K562 (cell line): Measurements from ENCODE around the gene OGFR. TPM values are rescaled to one million over a fixed set of nuclear protein-coding genes. Genes with fewer than 3 reads are reported as not detected.

ENCODE experiments used
- ARHGAP35 ChIP-seq: fragments of 450-650 bp; IDR thresholded peaks from 2 replicates; pipeline ENCODE4 v1.6.1; 2018; ENCODE audit not compliant: partially characterized antibody
- BRF1 ChIP-seq: IDR thresholded peaks from 3 replicates; pipeline ENCODE4 v1.6.1; 2011; ENCODE audit warnings: borderline replicate concordance, mild to moderate bottlenecking; ENCODE audit not compliant: insufficient read length; ENCODE audit errors: extremely low read depth
- CC2D1A ChIP-seq: fragments of 450-650 bp; IDR thresholded peaks from 2 replicates; pipeline ENCODE4 v1.6.1; 2017; ENCODE audit warnings: mild to moderate bottlenecking
- CGGBP1 ChIP-seq: fragments of 250-450 bp; sonication (Bioruptor Pico); IDR thresholded peaks from 2 replicates; pipeline ENCODE4 v1.9.0; 2021; ENCODE audit warnings: mild to moderate bottlenecking
- GTF2F1 ChIP-seq: IDR thresholded peaks from 2 replicates; pipeline ENCODE4 v1.6.1; 2011; ENCODE audit warnings: low read depth, low read length, improper control_type of control experiment
- GTF3C2 ChIP-seq: IDR thresholded peaks from 3 replicates; pipeline ENCODE4 v1.6.1; 2011; ENCODE audit warnings: borderline replicate concordance, mild to moderate bottlenecking, moderate library complexity; ENCODE audit not compliant: insufficient read length; ENCODE audit errors: extremely low read depth
- HMG20A ChIP-seq: fragments of 450-650 bp; formaldehyde crosslinking; conservative IDR thresholded peaks from 2 replicates; pipeline ENCODE4 v1.4.0; 2020; ENCODE audit warnings: mild to moderate bottlenecking, mixed read lengths
- NEUROD1 ChIP-seq: fragments of 150-350 bp; IDR thresholded peaks from 2 replicates; pipeline ENCODE4 v1.6.1; 2014; ENCODE audit warnings: borderline replicate concordance, low read length, low read depth; ENCODE audit not compliant: partially characterized antibody
- OTX1 ChIP-seq: fragments of 450-650 bp; formaldehyde crosslinking; IDR thresholded peaks from 2 replicates; pipeline ENCODE4 v1.4.0; 2022; ENCODE audit warnings: mild to moderate bottlenecking
- PHF8 ChIP-seq: fragments of 200-600 bp; sonication (generic); IDR thresholded peaks from 2 replicates; pipeline ENCODE4 v1.6.1; 2012; ENCODE audit warnings: mixed run types, mild to moderate bottlenecking, inconsistent platforms, low read length, moderate library complexity, borderline replicate concordance
- RBBP5 ChIP-seq: fragments of 200-600 bp; sonication (generic); IDR thresholded peaks from 2 replicates; pipeline ENCODE4 v1.6.1; 2012; ENCODE audit warnings: borderline replicate concordance, mild to moderate bottlenecking, low read length, control low read depth, inconsistent platforms; ENCODE audit not compliant: insufficient read depth, poor library complexity, severe bottlenecking
- SMAD2 ChIP-seq: fragments of 150-350 bp; IDR thresholded peaks from 2 replicates; pipeline ENCODE4 v1.6.1; 2014; ENCODE audit warnings: low read depth, mild to moderate bottlenecking, low read length
- ZNF644 ChIP-seq: fragments of 200-800 bp; sonication (Bioruptor generic); IDR thresholded peaks from 2 replicates; pipeline ENCODE4 v1.6.1; 2016; ENCODE audit warnings: low read depth, missing genetic modification characterization, missing compliant biosample characterization
- polyA plus RNA-seq, 8 experiments: library from polyadenylated mRNA; depleted of rRNA in 4 of 8; stranded (reverse) in 5 of 8; unstranded in 3 of 8; fragments of >200 nt; fragmentation: Nextera tagmentation in 2 of 8; fragmentation: Illumina TruSeq in 1 of 8; extraction: Ambion mirVana in 2 of 8; extraction: Trizol in 1 of 8; gene quantifications; 2 replicates each; pipeline versions ENCODE4 v1.2.1 to v1.2.3, GENCODE V29; 2011 to 2014; ENCODE audit warnings: inconsistent platforms in 1 of 8, missing spikeins in 1 of 8
- total RNA-seq, 7 experiments: library from RNA; depleted of rRNA in 6 of 7; stranded (reverse); fragments of >200 nt in 6 of 7; fragmentation: Illumina TruSeq in 2 of 7; extraction: Trizol in 2 of 7; gene quantifications; 2 replicates each; pipeline versions ENCODE4 v1.2.1 to v1.2.3, GENCODE V29; 2011 to 2021; ENCODE audit warnings: low replicate concordance in 1 of 7
- TF ChIP-seq, protein P1 (sequence below): fragments of 150-350 bp; IDR thresholded peaks from 2 replicates; pipeline ENCODE4 v1.6.1; 2014; ENCODE audit warnings: low read depth, mild to moderate bottlenecking, low read length, borderline replicate concordance
- TF ChIP-seq, protein P2 (sequence below): fragments of 450-650 bp; IDR thresholded peaks from 2 replicates; pipeline ENCODE4 v1.6.1; 2016; ENCODE audit warnings: borderline replicate concordance
- TF ChIP-seq, protein P3 (sequence below): IDR thresholded peaks from 2 replicates; pipeline ENCODE4 v1.6.1; 2011; ENCODE audit warnings: borderline replicate concordance, low read depth, mild to moderate bottlenecking, moderate library complexity, low read length; ENCODE audit not compliant: insufficient read depth, poor library complexity, severe bottlenecking

OGFR gene
- total and polyA plus RNA-seq, 9 of the 15 experiments (the other 6 are each of a cell fraction or from before 2014, with no cell fraction given): 0.39 to 56.3 (median 17.5) TPM

- TF ChIP-seq, protein P1, sequence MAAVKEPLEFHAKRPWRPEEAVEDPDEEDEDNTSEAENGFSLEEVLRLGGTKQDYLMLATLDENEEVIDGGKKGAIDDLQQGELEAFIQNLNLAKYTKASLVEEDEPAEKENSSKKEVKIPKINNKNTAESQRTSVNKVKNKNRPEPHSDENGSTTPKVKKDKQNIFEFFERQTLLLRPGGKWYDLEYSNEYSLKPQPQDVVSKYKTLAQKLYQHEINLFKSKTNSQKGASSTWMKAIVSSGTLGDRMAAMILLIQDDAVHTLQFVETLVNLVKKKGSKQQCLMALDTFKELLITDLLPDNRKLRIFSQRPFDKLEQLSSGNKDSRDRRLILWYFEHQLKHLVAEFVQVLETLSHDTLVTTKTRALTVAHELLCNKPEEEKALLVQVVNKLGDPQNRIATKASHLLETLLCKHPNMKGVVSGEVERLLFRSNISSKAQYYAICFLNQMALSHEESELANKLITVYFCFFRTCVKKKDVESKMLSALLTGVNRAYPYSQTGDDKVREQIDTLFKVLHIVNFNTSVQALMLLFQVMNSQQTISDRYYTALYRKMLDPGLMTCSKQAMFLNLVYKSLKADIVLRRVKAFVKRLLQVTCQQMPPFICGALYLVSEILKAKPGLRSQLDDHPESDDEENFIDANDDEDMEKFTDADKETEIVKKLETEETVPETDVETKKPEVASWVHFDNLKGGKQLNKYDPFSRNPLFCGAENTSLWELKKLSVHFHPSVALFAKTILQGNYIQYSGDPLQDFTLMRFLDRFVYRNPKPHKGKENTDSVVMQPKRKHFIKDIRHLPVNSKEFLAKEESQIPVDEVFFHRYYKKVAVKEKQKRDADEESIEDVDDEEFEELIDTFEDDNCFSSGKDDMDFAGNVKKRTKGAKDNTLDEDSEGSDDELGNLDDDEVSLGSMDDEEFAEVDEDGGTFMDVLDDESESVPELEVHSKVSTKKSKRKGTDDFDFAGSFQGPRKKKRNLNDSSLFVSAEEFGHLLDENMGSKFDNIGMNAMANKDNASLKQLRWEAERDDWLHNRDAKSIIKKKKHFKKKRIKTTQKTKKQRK: no peak
- TF ChIP-seq BRF1 (no peak), HMG20A (CRISPR knock-in tag) (no peak), SMAD2 (no peak), RBBP5 (peak; percentile 95), CGGBP1 (CRISPR knock-in tag) (no peak), PHF8 (peak; percentile 75; the same call in 1 of the 2 replicates), NEUROD1 (no peak), ARHGAP35 (no peak), CC2D1A (no peak), ZNF644 (tag) (no peak), GTF3C2 (no peak), GTF2F1 (no peak), OTX1 (CRISPR knock-in tag) (no peak)
- TF ChIP-seq, protein P2, sequence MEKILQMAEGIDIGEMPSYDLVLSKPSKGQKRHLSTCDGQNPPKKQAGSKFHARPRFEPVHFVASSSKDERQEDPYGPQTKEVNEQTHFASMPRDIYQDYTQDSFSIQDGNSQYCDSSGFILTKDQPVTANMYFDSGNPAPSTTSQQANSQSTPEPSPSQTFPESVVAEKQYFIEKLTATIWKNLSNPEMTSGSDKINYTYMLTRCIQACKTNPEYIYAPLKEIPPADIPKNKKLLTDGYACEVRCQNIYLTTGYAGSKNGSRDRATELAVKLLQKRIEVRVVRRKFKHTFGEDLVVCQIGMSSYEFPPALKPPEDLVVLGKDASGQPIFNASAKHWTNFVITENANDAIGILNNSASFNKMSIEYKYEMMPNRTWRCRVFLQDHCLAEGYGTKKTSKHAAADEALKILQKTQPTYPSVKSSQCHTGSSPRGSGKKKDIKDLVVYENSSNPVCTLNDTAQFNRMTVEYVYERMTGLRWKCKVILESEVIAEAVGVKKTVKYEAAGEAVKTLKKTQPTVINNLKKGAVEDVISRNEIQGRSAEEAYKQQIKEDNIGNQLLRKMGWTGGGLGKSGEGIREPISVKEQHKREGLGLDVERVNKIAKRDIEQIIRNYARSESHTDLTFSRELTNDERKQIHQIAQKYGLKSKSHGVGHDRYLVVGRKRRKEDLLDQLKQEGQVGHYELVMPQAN: 0 out of 2 replicates have a peak, but pooled peaks have one; percentile 38
- TF ChIP-seq, protein P3, sequence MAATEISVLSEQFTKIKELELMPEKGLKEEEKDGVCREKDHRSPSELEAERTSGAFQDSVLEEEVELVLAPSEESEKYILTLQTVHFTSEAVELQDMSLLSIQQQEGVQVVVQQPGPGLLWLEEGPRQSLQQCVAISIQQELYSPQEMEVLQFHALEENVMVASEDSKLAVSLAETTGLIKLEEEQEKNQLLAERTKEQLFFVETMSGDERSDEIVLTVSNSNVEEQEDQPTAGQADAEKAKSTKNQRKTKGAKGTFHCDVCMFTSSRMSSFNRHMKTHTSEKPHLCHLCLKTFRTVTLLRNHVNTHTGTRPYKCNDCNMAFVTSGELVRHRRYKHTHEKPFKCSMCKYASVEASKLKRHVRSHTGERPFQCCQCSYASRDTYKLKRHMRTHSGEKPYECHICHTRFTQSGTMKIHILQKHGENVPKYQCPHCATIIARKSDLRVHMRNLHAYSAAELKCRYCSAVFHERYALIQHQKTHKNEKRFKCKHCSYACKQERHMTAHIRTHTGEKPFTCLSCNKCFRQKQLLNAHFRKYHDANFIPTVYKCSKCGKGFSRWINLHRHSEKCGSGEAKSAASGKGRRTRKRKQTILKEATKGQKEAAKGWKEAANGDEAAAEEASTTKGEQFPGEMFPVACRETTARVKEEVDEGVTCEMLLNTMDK: no peak
Observed at GRCh38 chr20:62804627-62805154, at the start of gene OGFR (continued).
